H1 (cell line): Measurements from ENCODE around the gene AICDA. TPM values are rescaled to one million over a fixed set of nuclear protein-coding genes. Genes with fewer than 3 reads are reported as not detected.

Source experiments
- KDM4A ChIP-seq: IDR thresholded peaks from one replicate; pipeline ENCODE4 v1.7.1; 2012; ENCODE audit warnings: low read depth, mild to moderate bottlenecking, moderate library complexity, low read length, inconsistent platforms; ENCODE audit not compliant: severe bottlenecking
- POLR2AphosphoS5 ChIP-seq: IDR thresholded peaks from 2 replicates; pipeline ENCODE4 v1.6.1; 2011; ENCODE audit warnings: low read depth, low read length
- SIX5 ChIP-seq: IDR thresholded peaks from 2 replicates; pipeline ENCODE4 v1.6.1; 2011; ENCODE audit warnings: mild to moderate bottlenecking, low read depth, low read length
- TAF1 ChIP-seq: IDR thresholded peaks from 2 replicates; pipeline ENCODE4 v1.6.1; 2011; ENCODE audit warnings: mild to moderate bottlenecking, low read depth, low read length
- polyA plus RNA-seq, 7 experiments: library from polyadenylated mRNA; depleted of rRNA in 3 of 7; stranded (reverse) in 5 of 7; unstranded in 2 of 7; fragments of >200 nt in 5 of 7; fragments of 200-250 nt in 2 of 7; gene quantifications; 1 replicate in 5 of 7; 2 replicates in 1 of 7; 4 replicates in 1 of 7; pipeline versions ENCODE4 v1.2.1 to v1.2.3, GENCODE V29; 2011 to 2013; ENCODE audit warnings: missing spikeins in 2 of 7, mixed read lengths in 2 of 7
- total RNA-seq: library from RNA; stranded (reverse); fragmentation: NEBNext Ultra II Directional; extraction: Animal tissue kit (Norgen Biotek cat#: 25700); gene quantifications from 2 replicates; pipeline ENCODE4 v1.2.1, GENCODE V29; 2021
- TF ChIP-seq, protein P1 (sequence below): fragments of 300-600 bp; sonication (generic); IDR thresholded peaks from 2 replicates; pipeline ENCODE4 v1.7.1; 2012; ENCODE audit warnings: low read length, moderate library complexity, mild to moderate bottlenecking, inconsistent platforms; ENCODE audit not compliant: insufficient replicate concordance

AICDA gene
- total and polyA plus RNA-seq, 2 of the 8 experiments (the other 6 are each of a cell fraction or from before 2014, with no cell fraction given), result not detected

DNA sequence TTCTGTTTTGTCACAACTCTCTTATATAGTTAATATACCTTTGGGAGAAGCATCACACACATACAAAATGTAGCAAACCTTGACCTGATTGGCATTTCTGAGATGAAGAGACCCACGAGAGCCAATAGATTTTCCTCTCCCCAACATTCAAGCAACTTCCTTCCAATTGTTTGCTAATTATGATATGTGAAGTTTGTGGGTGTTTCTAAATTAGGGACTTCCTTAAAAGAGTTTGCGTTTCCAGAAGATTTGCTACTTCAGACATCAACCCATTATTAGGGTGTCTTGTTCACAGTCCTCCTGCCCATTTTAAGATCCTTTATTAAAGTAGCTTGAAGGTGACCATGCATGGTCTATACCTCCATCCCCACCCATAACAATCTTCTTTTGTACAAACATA lies 9.4 kb downstream of the AICDA start (continued):
- TF ChIP-seq SIX5 (no peak), TAF1 (no peak), KDM4A (no peak), POLR2AphosphoS5 (no peak)
- TF ChIP-seq, protein P1, sequence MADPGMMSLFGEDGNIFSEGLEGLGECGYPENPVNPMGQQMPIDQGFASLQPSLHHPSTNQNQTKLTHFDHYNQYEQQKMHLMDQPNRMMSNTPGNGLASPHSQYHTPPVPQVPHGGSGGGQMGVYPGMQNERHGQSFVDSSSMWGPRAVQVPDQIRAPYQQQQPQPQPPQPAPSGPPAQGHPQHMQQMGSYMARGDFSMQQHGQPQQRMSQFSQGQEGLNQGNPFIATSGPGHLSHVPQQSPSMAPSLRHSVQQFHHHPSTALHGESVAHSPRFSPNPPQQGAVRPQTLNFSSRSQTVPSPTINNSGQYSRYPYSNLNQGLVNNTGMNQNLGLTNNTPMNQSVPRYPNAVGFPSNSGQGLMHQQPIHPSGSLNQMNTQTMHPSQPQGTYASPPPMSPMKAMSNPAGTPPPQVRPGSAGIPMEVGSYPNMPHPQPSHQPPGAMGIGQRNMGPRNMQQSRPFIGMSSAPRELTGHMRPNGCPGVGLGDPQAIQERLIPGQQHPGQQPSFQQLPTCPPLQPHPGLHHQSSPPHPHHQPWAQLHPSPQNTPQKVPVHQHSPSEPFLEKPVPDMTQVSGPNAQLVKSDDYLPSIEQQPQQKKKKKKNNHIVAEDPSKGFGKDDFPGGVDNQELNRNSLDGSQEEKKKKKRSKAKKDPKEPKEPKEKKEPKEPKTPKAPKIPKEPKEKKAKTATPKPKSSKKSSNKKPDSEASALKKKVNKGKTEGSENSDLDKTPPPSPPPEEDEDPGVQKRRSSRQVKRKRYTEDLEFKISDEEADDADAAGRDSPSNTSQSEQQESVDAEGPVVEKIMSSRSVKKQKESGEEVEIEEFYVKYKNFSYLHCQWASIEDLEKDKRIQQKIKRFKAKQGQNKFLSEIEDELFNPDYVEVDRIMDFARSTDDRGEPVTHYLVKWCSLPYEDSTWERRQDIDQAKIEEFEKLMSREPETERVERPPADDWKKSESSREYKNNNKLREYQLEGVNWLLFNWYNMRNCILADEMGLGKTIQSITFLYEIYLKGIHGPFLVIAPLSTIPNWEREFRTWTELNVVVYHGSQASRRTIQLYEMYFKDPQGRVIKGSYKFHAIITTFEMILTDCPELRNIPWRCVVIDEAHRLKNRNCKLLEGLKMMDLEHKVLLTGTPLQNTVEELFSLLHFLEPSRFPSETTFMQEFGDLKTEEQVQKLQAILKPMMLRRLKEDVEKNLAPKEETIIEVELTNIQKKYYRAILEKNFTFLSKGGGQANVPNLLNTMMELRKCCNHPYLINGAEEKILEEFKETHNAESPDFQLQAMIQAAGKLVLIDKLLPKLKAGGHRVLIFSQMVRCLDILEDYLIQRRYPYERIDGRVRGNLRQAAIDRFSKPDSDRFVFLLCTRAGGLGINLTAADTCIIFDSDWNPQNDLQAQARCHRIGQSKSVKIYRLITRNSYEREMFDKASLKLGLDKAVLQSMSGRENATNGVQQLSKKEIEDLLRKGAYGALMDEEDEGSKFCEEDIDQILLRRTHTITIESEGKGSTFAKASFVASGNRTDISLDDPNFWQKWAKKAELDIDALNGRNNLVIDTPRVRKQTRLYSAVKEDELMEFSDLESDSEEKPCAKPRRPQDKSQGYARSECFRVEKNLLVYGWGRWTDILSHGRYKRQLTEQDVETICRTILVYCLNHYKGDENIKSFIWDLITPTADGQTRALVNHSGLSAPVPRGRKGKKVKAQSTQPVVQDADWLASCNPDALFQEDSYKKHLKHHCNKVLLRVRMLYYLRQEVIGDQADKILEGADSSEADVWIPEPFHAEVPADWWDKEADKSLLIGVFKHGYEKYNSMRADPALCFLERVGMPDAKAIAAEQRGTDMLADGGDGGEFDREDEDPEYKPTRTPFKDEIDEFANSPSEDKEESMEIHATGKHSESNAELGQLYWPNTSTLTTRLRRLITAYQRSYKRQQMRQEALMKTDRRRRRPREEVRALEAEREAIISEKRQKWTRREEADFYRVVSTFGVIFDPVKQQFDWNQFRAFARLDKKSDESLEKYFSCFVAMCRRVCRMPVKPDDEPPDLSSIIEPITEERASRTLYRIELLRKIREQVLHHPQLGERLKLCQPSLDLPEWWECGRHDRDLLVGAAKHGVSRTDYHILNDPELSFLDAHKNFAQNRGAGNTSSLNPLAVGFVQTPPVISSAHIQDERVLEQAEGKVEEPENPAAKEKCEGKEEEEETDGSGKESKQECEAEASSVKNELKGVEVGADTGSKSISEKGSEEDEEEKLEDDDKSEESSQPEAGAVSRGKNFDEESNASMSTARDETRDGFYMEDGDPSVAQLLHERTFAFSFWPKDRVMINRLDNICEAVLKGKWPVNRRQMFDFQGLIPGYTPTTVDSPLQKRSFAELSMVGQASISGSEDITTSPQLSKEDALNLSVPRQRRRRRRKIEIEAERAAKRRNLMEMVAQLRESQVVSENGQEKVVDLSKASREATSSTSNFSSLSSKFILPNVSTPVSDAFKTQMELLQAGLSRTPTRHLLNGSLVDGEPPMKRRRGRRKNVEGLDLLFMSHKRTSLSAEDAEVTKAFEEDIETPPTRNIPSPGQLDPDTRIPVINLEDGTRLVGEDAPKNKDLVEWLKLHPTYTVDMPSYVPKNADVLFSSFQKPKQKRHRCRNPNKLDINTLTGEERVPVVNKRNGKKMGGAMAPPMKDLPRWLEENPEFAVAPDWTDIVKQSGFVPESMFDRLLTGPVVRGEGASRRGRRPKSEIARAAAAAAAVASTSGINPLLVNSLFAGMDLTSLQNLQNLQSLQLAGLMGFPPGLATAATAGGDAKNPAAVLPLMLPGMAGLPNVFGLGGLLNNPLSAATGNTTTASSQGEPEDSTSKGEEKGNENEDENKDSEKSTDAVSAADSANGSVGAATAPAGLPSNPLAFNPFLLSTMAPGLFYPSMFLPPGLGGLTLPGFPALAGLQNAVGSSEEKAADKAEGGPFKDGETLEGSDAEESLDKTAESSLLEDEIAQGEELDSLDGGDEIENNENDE, result no peak
